OCI-LY1 (cell line): Measurements from ENCODE around the gene TAX1BP1.

Source experiments
- EZH2 ChIP-seq: fragments of 200-600 bp; sonication (generic), shearing (Covaris generic); IDR thresholded peaks from 2 replicates; pipeline ENCODE4 v1.8.0; 2017; ENCODE audit warnings: borderline replicate concordance, mixed run types, mild to moderate bottlenecking, antibody characterized with exemption, low read length, moderate library complexity, mixed read lengths
- TF ChIP-seq, protein P1 (sequence below): fragments of 200-600 bp; sonication (generic), shearing (Covaris generic); IDR thresholded peaks from 2 replicates; pipeline ENCODE4 v1.5.1; 2017; ENCODE audit warnings: mild to moderate bottlenecking, antibody characterized with exemption, low read length, moderate library complexity, mixed read lengths

- TF ChIP-seq, protein P1, sequence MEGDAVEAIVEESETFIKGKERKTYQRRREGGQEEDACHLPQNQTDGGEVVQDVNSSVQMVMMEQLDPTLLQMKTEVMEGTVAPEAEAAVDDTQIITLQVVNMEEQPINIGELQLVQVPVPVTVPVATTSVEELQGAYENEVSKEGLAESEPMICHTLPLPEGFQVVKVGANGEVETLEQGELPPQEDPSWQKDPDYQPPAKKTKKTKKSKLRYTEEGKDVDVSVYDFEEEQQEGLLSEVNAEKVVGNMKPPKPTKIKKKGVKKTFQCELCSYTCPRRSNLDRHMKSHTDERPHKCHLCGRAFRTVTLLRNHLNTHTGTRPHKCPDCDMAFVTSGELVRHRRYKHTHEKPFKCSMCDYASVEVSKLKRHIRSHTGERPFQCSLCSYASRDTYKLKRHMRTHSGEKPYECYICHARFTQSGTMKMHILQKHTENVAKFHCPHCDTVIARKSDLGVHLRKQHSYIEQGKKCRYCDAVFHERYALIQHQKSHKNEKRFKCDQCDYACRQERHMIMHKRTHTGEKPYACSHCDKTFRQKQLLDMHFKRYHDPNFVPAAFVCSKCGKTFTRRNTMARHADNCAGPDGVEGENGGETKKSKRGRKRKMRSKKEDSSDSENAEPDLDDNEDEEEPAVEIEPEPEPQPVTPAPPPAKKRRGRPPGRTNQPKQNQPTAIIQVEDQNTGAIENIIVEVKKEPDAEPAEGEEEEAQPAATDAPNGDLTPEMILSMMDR, result no peak
- TF ChIP-seq EZH2, result no peak
These were observed 94.4 kb downstream of the TAX1BP1 start for GRCh38 chr7:27834179-27834921.
